Tibial artery (tissue), 4 donors: ENCODE data around the gene ARMC7.
"Not testable (repeated sequence)": the region's sequence is repeated elsewhere in the genome, so short reads cannot be mapped to it uniquely, and the experiment has no call there.

ENCODE experiments used
- DNase-seq, 2 donors: peaks; one replicate each; pipeline ENCODE4 v3.0.0-alpha.2; 2019
- H3K27ac ChIP-seq, 2 donors: fragments of 200-600 bp; sonication (generic) in 1 of 2; 1 replicate in 1 of 2; 2 replicates in 1 of 2; pipeline ENCODE4 v1.5.1; 2018 to 2019; ENCODE audit warnings: mild to moderate bottlenecking in 1 of 2
- H3K27me3 ChIP-seq, 2 donors: fragments of 200-600 bp; sonication (generic) in 1 of 2; one replicate each; pipeline versions ENCODE4 v1.5.1 to v1.6.0; 2016 to 2019
- H3K36me3 ChIP-seq, 3 donors: fragments of 200-600 bp; sonication (generic) in 2 of 3; one replicate each; pipeline ENCODE4 v1.5.1; 2016 to 2019; ENCODE audit warnings: mild to moderate bottlenecking in 2 of 3
- H3K4me1 ChIP-seq, 4 donors: fragments of 200-600 bp; sonication (generic) in 2 of 4; 1 replicate in 3 of 4; 2 replicates in 1 of 4; pipeline ENCODE4 v1.5.1; 2016 to 2019
- H3K4me3 ChIP-seq, 2 donors: fragments of 200-600 bp; sonication (generic) in 1 of 2; 1 replicate in 1 of 2; 2 replicates in 1 of 2; pipeline ENCODE4 v1.5.1; 2018 to 2019; ENCODE audit warnings: mild to moderate bottlenecking in 2 of 2
- H3K9me3 ChIP-seq, 3 donors: fragments of 200-600 bp; sonication (generic) in 1 of 3; one replicate each; pipeline ENCODE4 v1.5.1; 2016 to 2019
- CTCF ChIP-seq, 2 experiments: fragments of 200-600 bp in 1 of 2; fragments of 450-650 bp in 1 of 2; IDR thresholded peaks; one replicate each; pipeline ENCODE4 v1.5.1; 2017 to 2019; ENCODE audit warnings: antibody characterized with exemption in 2 of 2, mild to moderate bottlenecking in 1 of 2, moderate library complexity in 1 of 2
- intact Hi-C: fragments of 100-400 bp; cut with DNase I; formaldehyde crosslinking; loops from one replicate; pipeline ENCODE4 v1.15.0; 2023; ENCODE audit warnings: low total_unique reads

The ARMC7 gene

DNA sequence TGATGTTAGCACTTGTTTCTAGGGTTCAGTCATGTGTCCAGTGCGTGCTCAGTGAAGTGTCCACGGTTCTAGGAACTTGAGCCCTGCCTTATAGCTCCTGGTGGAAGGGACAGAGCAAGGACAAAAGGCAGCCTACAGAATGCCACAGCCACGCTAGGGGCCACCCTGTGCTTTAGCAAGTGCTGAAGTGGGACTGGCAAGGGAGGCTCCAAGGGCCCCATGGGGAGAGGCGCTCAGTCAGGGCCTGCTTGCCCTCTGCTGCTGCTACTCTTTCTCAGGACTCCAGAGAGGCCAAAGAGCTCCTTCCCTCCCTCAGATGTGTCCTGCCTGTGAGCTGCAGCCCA is 15.0 kb downstream of the ARMC7 start:
- H3K27me3 ChIP-seq = no peaks in the 10 kb centered on the region
- peaks cover 0 to 23% (median 0%) of the 10 kb centered on the region in 3 donors for H3K36me3 ChIP-seq
- no peak overlapping the region for H3K27ac ChIP-seq
- peaks cover 0 to 7% (median 0%) of the 10 kb centered on the region in 4 donors for H3K4me1 ChIP-seq
- no peak for DNase-seq
- TF ChIP-seq CTCF (IDR thresholded peaks at IDR 0.05) = no peak
- no peaks in the 10 kb centered on the region for H3K9me3 ChIP-seq
- H3K4me3 ChIP-seq = no peak overlapping the region
- intact Hi-C loops = no loop called here

DNA sequence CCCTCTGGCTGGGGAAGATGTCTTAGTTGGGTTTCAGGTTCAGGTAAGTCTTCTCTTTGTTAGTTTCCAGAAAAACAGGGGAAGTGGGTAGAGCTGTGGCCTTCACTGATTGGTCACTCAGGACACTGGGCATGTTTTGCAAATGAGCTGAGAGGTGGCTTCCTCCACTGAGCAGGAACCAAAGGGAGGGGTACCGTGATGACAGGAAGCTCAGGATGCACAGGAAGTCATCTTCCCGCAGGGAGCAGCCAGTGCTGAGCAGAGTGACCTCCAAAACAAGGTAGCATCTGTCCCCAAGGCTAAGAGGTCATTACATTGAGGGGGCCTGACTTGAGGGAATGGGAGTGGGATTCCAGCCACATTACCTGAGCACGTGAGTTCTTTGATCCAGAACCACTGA is 16.2 kb downstream of the ARMC7 start:
- Histone ChIP-seq H3K9me3 (no peaks in the 10 kb centered on the region), H3K4me3 (no peak overlapping the region), H3K4me1 (peaks cover 0 to 16% (median 2%) of the 10 kb centered on the region in 4 donors), H3K27me3 (no peaks in the 10 kb centered on the region), H3K36me3 (peaks cover 0 to 22% (median 0%) of the 10 kb centered on the region in 3 donors), H3K27ac (no peak overlapping the region)
- no peak for DNase-seq
- no peak for TF ChIP-seq CTCF (IDR thresholded peaks at IDR 0.05)
- intact Hi-C loops = no loop called here

DNA sequence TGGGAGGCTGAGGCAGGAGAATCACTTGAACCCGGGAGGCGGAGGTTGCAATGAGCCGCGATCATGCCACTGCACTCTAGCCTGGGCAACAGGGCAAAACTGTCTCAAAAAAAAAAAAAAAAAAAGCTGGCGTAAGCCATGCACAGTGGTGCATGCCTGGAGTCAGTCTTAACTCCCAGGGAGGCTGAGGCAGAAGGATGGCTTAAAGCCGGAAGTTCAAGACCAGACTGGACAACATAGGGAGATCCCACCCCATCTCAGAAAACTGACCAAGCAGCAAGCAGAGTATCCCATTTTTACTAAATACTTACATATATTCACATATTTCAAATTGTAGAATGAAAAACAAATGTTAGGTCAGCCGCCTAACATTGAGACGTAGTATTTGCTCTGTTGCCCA is 17.2 kb downstream of the ARMC7 start:
- H3K36me3 ChIP-seq = peaks cover 0 to 19% (median 0%) of the 10 kb centered on the region in 3 donors
- H3K9me3 ChIP-seq = no peaks in the 10 kb centered on the region
- intact Hi-C loops = no loop called here
- no peak overlapping the region for H3K4me3 ChIP-seq
- TF ChIP-seq CTCF (IDR thresholded peaks at IDR 0.05) = no peak
- DNase-seq = no peak
- H3K27me3 ChIP-seq = no peaks in the 10 kb centered on the region
- H3K4me1 ChIP-seq = peaks cover 0 to 18% (median 3%) of the 10 kb centered on the region in 4 donors
- H3K27ac ChIP-seq = no peak overlapping the region

GRCh38 chr17:75127936-75128335 is 18.2 kb downstream of the ARMC7 start:
- intact Hi-C loops = not testable (repeated sequence)

DNA sequence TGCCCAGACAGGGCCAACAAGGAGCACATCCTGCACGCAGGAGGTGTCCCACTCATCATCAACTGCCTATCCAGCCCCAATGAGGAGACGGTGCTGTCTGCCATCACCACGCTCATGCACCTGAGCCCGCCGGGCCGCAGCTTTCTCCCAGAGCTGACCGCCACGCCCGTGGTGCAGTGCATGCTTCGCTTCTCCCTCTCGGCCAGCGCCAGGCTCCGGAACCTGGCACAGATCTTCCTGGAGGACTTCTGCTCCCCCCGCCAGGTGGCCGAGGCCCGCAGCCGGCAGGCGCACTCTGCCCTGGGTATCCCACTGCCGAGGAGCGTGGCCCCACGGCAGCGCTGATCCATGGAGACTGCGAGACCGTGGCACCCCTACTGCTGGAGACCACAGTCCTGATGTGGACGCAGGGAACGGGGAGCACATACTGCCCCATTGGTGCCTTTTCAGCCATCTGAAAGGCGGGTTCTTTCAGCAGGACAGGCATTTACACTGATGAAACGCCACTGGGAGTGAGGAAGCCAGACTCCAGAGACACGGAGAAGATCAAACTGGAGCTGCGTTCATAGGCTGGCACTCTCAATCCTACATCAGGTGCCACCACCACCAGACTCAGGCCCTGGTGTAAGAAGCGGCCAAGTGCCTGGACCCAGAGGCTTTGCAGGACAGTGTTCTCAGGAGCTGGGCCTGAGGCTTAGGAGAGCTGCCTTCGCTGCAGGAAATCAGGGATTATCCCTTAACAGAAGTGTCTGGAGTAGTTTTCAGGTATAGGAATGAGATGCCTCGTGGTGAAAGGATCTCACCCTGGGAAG is 19.1 kb downstream of the ARMC7 start:
- H3K27ac ChIP-seq = no peak overlapping the region
- no peak overlapping the region for H3K4me3 ChIP-seq
- peaks cover 0 to 22% (median 5%) of the 10 kb centered on the region in 4 donors for H3K4me1 ChIP-seq
- intact Hi-C loops = no loop called here
- DNase-seq = no peak
- peaks cover 0 to 19% (median 0%) of the 10 kb centered on the region in 3 donors for H3K36me3 ChIP-seq
- no peak for TF ChIP-seq CTCF (IDR thresholded peaks at IDR 0.05)
- H3K9me3 ChIP-seq = no peaks in the 10 kb centered on the region
- H3K27me3 ChIP-seq = no peaks in the 10 kb centered on the region

More at GRCh38 chr17:75127936-75128335, 18.2 kb downstream of the ARMC7 start:
- H3K9me3 ChIP-seq, H3K4me3 ChIP-seq, H3K27me3 ChIP-seq, DNase-seq, H3K27ac ChIP-seq: not testable (repeated sequence)
- Histone ChIP-seq H3K4me1 (peaks cover 0 to 22% (median 5%) of the 10 kb centered on the region in 4 donors), H3K36me3 (peaks cover 0 to 19% (median 0%) of the 10 kb centered on the region in 3 donors)

- intact Hi-C loops = no loop called here
- no peak for TF ChIP-seq CTCF (IDR thresholded peaks at IDR 0.05)
- H3K4me3 ChIP-seq = no peak overlapping the region
- H3K4me1 ChIP-seq = peaks cover 0 to 16% (median 5%) of the 10 kb centered on the region in 4 donors
- H3K9me3 ChIP-seq = no peaks in the 10 kb centered on the region
- no peaks in the 10 kb centered on the region for H3K27me3 ChIP-seq
- H3K27ac ChIP-seq = no peak overlapping the region
- no peak for DNase-seq
- peaks cover 0 to 19% (median 0%) of the 10 kb centered on the region in 3 donors for H3K36me3 ChIP-seq
These were observed 19.8 kb downstream of the ARMC7 start for GRCh38 chr17:75129576-75129975.
